Natural killer cell (primary cell): ENCODE measurements around the gene LCE5A. TPM values are rescaled to one million over a fixed set of nuclear protein-coding genes. Genes with fewer than 3 reads are reported as not detected.
A peak's percentile ranks its signal among the peaks of the same experiment; 100 is the strongest.
"Not testable (repeated sequence)": the region's sequence is repeated elsewhere in the genome, so short reads cannot be mapped to it uniquely, and the experiment has no call there.

Source experiments
- ATAC-seq, 3 donors: fragments of 150-1000 bp in 2 of 3; fragments of 200-7000 bp in 1 of 3; cut with Tn5 transposase; 1 replicate in 1 of 3; 2 replicates in 2 of 3; pipeline ENCODE4 v1.10.0; 2021; ENCODE audit warnings: mild to moderate bottlenecking in 2 of 3, moderate library complexity in 2 of 3
- DNase-seq, 2 donors: peaks; one replicate each; pipeline versions ENCODE4 v3.0.0 to v3.0.0-alpha.2; 2013 to 2021; ENCODE audit warnings: mixed read lengths in 1 of 2
- H3K27ac ChIP-seq: one replicate; pipeline ENCODE4 v1.5.1; 2013; ENCODE audit warnings: mild to moderate bottlenecking, low read length
- H3K27me3 ChIP-seq: one replicate; pipeline ENCODE4 v1.6.1; 2013; ENCODE audit warnings: low read length; ENCODE audit not compliant: control insufficient read depth, insufficient read depth
- H3K36me3 ChIP-seq: one replicate; pipeline ENCODE4 v1.6.1; 2013; ENCODE audit warnings: low read length; ENCODE audit not compliant: control insufficient read depth, insufficient read depth
- H3K4me1 ChIP-seq: one replicate; pipeline ENCODE4 v1.6.1; 2013; ENCODE audit warnings: low read length; ENCODE audit not compliant: control insufficient read depth, insufficient read depth
- H3K4me3 ChIP-seq: one replicate; pipeline ENCODE4 v1.5.1; 2013; ENCODE audit warnings: low read length
- H3K9me3 ChIP-seq: one replicate; pipeline ENCODE4 v1.6.1; 2013; ENCODE audit warnings: low read length; ENCODE audit not compliant: control insufficient read depth, insufficient read depth
- H3K27ac Mint-ChIP-seq, 2 donors: one replicate each; pipeline ENCODE4 v1.8.0; 2022; ENCODE audit warnings: mild to moderate bottlenecking in 2 of 2, mixed read lengths in 2 of 2, moderate library complexity in 1 of 2
- H3K27me3 Mint-ChIP-seq, 2 donors: one replicate each; pipeline ENCODE4 v1.8.0; 2022; ENCODE audit warnings: low read depth in 2 of 2, mixed read lengths in 2 of 2
- H3K36me3 Mint-ChIP-seq: one replicate; pipeline ENCODE4 v1.8.0; 2022; ENCODE audit warnings: mixed read lengths
- H3K4me1 Mint-ChIP-seq, 2 donors: one replicate each; pipeline ENCODE4 v1.8.0; 2022; ENCODE audit warnings: mixed read lengths in 2 of 2
- H3K4me3 Mint-ChIP-seq: one replicate; pipeline ENCODE4 v1.8.0; 2022; ENCODE audit warnings: mild to moderate bottlenecking, moderate library complexity, mixed read lengths
- H3K9me3 Mint-ChIP-seq, 2 donors: one replicate each; pipeline ENCODE4 v1.8.0; 2022; ENCODE audit warnings: mixed read lengths in 2 of 2
- CTCF ChIP-seq: fragments of 200-600 bp; IDR thresholded peaks from one replicate; pipeline ENCODE4 v1.8.0; 2022; ENCODE audit warnings: antibody characterized with exemption
- WGBS: methylation state at CpG from one replicate; pipeline ENCODE4 v1.1.7; 2013; ENCODE audit warnings: missing lambda C conversion rate; ENCODE audit not compliant: insufficient coverage; 5-methylcytosine and 5-hydroxymethylcytosine counted together
- intact Hi-C: fragments of 100-400 bp; cut with micrococcal nuclease; formaldehyde crosslinking; loops from one replicate; pipeline ENCODE4 v1.14.2; 2022
- total RNA-seq, 4 donors: library from RNA; stranded (reverse); fragments of 120-200 nt in 1 of 4; gene quantifications; one replicate each; pipeline versions ENCODE4 v1.2.3 to v1.2.4, GENCODE V29; 2013 to 2022

LCE5A gene
- total RNA-seq, 3 donors from 2014 or later (not counting 1 experiment from before 2014, with no cell fraction given): not detected

- peaks cover 7 to 12% of the 10 kb centered on the region in 2 donors for H3K27me3 Mint-ChIP-seq
- 95% methylated on average over 3 of the region's 3 CpGs for WGBS
- H3K9me3 Mint-ChIP-seq: no peaks in the 10 kb centered on the region
- no peak overlapping the region for H3K27ac Mint-ChIP-seq
- no peaks in the 10 kb centered on the region for H3K27me3 ChIP-seq
- H3K36me3 Mint-ChIP-seq: no peaks in the 10 kb centered on the region
- H3K4me1 Mint-ChIP-seq: no peaks in the 10 kb centered on the region
- H3K4me3 ChIP-seq: no peak overlapping the region
- no peak for ATAC-seq
- no peak overlapping the region for H3K27ac ChIP-seq
- no peak for DNase-seq
- peak; percentile 37 for TF ChIP-seq CTCF
- intact Hi-C loops: no loop called here
- no peak overlapping the region for H3K4me3 Mint-ChIP-seq
- no peaks in the 10 kb centered on the region for H3K4me1 ChIP-seq
- no peaks in the 10 kb centered on the region for H3K36me3 ChIP-seq
- H3K9me3 ChIP-seq: no peaks in the 10 kb centered on the region
Measured at GRCh38 chr1:152486400-152487006, 24.1 kb upstream of the LCE5A start.

GRCh38 chr1:152487871-152488270 is 22.7 kb upstream of the LCE5A start:
- H3K9me3 ChIP-seq: no peaks in the 10 kb centered on the region
- H3K4me1 ChIP-seq: no peaks in the 10 kb centered on the region
- WGBS: 65% methylated on average over 1 of the region's 2 CpGs
- Mint-ChIP-seq H3K36me3 (no peaks in the 10 kb centered on the region), H3K4me3 (no peak overlapping the region), H3K27ac (no peak overlapping the region), H3K9me3 (no peaks in the 10 kb centered on the region), H3K4me1 (no peaks in the 10 kb centered on the region), H3K27me3 (peaks cover 9 to 12% of the 10 kb centered on the region in 2 donors)
- intact Hi-C loops: no loop called here
- ATAC-seq: no peak
- H3K27ac ChIP-seq: no peak overlapping the region
- TF ChIP-seq CTCF: no peak
- no peak for DNase-seq
- H3K27me3 ChIP-seq: peaks cover 3% of the 10 kb centered on the region
- no peak overlapping the region for H3K4me3 ChIP-seq
- H3K36me3 ChIP-seq: no peaks in the 10 kb centered on the region

- H3K27me3 ChIP-seq, H3K4me3 Mint-ChIP-seq, H3K36me3 ChIP-seq, H3K36me3 Mint-ChIP-seq, intact Hi-C loops, H3K4me3 ChIP-seq, ATAC-seq, DNase-seq, H3K27ac ChIP-seq, H3K4me1 ChIP-seq, H3K27ac Mint-ChIP-seq, H3K4me1 Mint-ChIP-seq, H3K9me3 Mint-ChIP-seq, H3K9me3 ChIP-seq: not testable (repeated sequence)
- H3K27me3 Mint-ChIP-seq: peaks cover 12 to 14% of the 10 kb centered on the region in 2 donors
Measured at GRCh38 chr1:152491537-152491936, 19.1 kb upstream of the LCE5A start.

- no peak for DNase-seq
Measured at GRCh38 chr1:152495066-152495675, 15.4 kb upstream of the LCE5A start.

More at GRCh38 chr1:152495066-152495675, 15.4 kb upstream of the LCE5A start:
- no peak for ATAC-seq
- H3K27ac Mint-ChIP-seq: no peak overlapping the region
- WGBS: 34% methylated on average over 4 of the region's 4 CpGs
- H3K27ac ChIP-seq: no peak overlapping the region
- H3K27me3 Mint-ChIP-seq: peaks cover 0 to 11% of the 10 kb centered on the region in 2 donors
- no peaks in the 10 kb centered on the region for H3K36me3 ChIP-seq
- no peaks in the 10 kb centered on the region for H3K9me3 Mint-ChIP-seq
- no peaks in the 10 kb centered on the region for H3K9me3 ChIP-seq
- no peak overlapping the region for H3K4me3 Mint-ChIP-seq
- H3K27me3 ChIP-seq: peaks cover 3% of the 10 kb centered on the region
- TF ChIP-seq CTCF: peak; percentile 41
- intact Hi-C loops: no loop called here
- no peaks in the 10 kb centered on the region for H3K4me1 Mint-ChIP-seq
- H3K4me1 ChIP-seq: no peaks in the 10 kb centered on the region
- no peaks in the 10 kb centered on the region for H3K36me3 Mint-ChIP-seq
- no peak overlapping the region for H3K4me3 ChIP-seq
